OCI-LY1 (cell line): ENCODE data around the gene OR9Q1.

Experiments
- EZH2 ChIP-seq: fragments of 200-600 bp; sonication (generic), shearing (Covaris generic); IDR thresholded peaks from 2 replicates; pipeline ENCODE4 v1.8.0; 2017; ENCODE audit warnings: borderline replicate concordance, mixed run types, mild to moderate bottlenecking, antibody characterized with exemption, low read length, moderate library complexity, mixed read lengths
- TF ChIP-seq, protein P1 (sequence below): fragments of 200-600 bp; sonication (generic), shearing (Covaris generic); IDR thresholded peaks from 2 replicates; pipeline ENCODE4 v1.5.1; 2017; ENCODE audit warnings: mild to moderate bottlenecking, antibody characterized with exemption, low read length, moderate library complexity, mixed read lengths

DNA sequence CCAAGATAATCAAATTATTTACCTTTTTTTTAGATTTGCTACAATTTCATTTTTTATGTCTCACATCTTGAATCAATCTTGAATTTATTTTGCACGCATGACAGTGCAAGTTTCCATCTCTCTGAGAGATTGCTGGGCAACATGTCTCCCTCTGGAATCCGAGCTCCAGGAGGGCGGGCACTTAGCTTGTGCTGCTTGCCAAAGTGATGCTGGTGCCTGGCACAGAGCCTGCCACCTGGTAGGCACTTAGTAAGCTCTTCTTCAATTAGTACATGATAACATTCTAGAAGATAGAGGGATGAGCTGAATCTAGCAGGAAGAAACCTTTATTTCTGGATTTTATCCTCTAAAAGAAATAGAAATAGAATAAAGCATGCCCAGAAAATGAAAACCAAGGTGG lies 129.1 kb downstream of the OR9Q1 start:
- TF ChIP-seq, protein P1, sequence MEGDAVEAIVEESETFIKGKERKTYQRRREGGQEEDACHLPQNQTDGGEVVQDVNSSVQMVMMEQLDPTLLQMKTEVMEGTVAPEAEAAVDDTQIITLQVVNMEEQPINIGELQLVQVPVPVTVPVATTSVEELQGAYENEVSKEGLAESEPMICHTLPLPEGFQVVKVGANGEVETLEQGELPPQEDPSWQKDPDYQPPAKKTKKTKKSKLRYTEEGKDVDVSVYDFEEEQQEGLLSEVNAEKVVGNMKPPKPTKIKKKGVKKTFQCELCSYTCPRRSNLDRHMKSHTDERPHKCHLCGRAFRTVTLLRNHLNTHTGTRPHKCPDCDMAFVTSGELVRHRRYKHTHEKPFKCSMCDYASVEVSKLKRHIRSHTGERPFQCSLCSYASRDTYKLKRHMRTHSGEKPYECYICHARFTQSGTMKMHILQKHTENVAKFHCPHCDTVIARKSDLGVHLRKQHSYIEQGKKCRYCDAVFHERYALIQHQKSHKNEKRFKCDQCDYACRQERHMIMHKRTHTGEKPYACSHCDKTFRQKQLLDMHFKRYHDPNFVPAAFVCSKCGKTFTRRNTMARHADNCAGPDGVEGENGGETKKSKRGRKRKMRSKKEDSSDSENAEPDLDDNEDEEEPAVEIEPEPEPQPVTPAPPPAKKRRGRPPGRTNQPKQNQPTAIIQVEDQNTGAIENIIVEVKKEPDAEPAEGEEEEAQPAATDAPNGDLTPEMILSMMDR: no peak
- TF ChIP-seq EZH2: no peak
